GM21447 (cell line): ENCODE measurements around the gene MED13.
"Not testable (repeated sequence)": the region's sequence is repeated elsewhere in the genome, so short reads cannot be mapped to it uniquely, and the experiment has no call there.

Experiments
- ATAC-seq: cut with Tn5 transposase; IDR thresholded peaks from one replicate; pipeline ENCODE4 v1.9.1; 2021; ENCODE audit not compliant: unreplicated experiment

Gene MED13

DNA sequence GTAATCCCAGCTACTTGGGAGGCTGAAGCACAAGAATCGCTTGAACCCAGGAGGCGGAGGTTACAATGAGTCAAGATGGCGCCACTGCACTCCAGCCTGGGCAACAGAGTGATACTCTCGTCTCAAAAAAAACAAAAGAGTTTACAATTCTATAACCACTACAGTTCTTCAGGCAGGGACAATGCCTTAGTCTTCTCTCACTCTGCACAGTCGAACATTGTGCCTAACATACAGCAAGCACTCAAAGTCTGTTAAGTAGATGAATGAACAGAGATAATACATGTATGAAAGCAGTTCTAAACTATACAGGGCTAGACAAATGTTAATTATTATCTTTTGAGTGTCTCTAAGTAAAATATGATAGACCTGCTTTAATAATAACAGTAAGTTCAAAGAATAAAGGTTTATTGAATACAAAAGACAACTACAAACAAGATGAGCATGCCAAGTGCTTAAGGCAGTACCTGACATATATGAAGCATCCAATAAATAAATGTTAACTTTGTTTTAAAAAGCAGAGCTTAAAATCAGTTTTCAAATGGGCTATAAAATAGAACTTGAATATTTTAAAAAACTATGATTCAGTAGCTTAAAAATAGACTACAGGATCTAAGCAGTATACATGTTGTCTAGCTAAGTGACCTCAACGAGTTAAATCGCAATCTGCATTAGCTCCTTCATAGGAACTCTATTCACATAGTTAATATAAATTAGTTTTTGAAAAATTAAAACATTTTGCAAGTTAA lies 156.6 kb downstream of the MED13 start:
- no peak for ATAC-seq

DNA sequence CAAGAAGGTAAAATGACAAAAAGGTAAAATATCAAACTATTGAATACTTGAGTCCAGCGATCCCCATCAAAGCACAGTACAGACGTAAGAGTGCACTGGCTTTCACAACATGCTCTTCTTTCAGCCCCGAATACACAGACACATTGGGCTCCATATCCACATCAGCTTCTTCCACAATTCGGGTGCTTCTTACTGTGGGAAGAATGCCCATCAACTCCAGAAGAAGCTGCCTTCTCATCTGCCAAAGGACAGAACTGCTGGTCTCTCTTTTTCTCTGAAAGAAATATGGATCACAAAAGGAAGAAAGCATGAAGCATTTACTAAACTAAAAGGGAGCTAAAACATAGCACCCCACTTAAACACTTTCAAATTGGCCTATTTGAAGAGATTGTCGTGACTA lies 157.7 kb downstream of the MED13 start:
- no peak for ATAC-seq

DNA sequence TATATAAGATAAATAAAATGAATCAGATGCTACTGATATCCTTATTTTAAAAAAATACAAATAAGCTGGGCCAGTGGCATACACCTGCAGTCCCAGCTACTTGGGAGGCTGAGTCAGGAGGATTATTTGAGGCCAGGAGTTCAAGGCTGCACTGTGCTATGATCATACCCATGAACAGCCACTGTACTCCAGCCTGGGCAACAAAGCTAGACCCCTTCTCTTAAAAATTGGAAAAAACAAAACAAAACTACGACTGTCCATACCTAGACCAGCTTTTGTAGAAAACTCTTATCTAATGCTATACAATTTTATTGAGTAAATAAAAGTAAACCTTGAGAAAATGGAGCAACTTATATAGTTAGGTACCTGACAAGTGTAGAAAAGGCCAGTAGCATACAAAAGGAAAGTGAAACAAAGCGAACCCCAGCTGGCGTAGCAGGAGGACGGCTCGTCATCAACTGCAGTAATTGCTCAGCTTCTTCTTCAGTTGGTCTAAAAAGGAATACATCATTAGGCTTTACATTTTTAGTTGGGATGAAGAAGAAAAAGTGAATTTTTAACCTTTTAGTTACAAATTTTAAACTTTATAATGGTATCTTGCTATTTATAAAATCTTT lies 160.9 kb downstream of the MED13 start:
- ATAC-seq, result no peak

DNA sequence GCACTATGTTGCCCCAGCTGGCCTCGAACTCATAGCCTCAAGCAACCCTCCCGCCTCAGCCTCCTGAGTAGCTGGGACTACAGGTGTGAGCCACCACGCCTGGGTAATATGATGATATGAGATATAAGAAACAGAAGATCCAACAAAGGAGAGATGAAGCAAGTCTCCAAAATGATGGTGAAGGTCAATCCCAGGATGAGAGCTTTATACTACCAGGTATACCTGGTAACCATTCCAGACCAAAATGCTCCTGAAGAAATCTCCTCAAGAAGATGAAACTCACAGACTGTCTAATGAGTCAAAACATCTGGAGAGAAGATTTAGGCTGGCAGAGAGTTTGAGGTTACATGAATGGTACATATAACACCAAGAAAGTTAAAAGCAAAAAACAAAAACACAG lies 161.8 kb downstream of the MED13 start:
- no peak for ATAC-seq

DNA sequence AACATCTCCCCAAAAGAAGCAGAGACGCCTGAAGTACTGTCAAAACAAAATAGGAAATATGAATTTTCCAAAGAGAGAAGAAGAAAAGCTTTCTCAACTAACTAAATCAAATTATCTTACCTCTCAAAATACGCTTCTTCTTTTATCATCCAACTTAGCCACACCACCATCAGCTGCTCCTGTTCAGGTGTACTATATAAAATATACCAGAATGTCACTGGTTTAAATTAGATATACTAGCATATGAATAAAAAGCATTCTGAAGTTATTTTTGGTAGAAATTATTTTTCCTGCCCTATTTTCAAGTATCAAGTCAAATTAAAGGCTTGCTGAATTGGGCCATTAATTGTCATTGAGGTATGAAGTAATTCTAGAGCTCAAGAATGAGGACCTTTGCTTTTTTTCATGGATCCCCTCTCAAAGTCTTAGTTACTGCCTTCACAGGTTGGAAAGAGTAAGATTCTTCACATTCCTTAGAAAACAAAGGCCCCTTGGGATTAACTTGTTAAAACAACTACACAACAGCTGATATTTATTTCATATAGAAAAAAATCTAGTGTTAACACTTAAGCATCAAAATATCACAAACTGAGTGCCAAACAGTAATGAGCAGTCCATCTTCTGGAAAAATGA lies 167.4 kb downstream of the MED13 start:
- ATAC-seq, result no peak

DNA sequence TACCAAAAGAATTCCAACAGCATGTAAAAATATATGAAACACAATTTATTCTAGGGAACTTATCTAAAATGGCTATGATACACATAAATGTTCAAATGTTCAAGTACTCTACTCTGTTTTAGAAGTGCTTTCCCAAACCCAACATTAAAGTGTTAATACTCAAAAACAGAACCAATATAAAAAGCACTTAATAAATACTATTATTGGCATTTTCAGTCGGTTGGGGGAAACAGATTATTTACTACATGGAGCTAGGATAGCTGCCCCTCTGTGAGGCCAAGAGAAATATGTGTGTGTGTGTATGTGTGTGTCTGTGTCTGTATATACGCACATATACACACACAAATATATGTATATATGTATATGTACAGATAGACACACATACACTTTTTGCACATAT lies 169.7 kb downstream of the MED13 start:
- no peak for ATAC-seq

DNA sequence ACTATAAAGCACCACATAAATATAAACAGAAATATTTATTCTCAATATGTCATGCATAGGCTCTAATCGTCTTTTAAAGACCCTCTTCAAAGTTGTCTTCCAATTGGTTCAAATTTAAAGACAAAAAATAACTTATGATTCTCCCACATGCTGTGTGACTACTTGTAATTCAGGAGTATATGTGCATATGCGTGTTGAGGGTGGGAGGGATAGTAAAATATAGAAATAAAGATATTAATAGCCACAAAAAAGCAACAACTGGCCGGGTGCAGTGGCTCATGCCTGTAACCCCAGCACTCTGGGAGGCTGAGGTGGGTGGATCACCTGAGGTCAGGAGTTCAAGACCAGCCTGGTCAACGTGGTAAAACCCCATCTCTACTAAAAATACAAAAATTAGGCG lies 170.8 kb downstream of the MED13 start:
- ATAC-seq, result not testable (repeated sequence)
